ENCODE measurements around the gene SHROOM3.

SHROOM3 gene

GRCh38 chr4:76590798-76591281 lies 155.8 kb downstream of the SHROOM3 start:
- no peak for DNase-seq (ENCODE audit: low read depth)
- no peak for TF ChIP-seq CTCF (conservative IDR thresholded peaks at IDR 0.05; ENCODE audit: control insufficient read depth, insufficient read depth, low read depth, low read length)

DNA sequence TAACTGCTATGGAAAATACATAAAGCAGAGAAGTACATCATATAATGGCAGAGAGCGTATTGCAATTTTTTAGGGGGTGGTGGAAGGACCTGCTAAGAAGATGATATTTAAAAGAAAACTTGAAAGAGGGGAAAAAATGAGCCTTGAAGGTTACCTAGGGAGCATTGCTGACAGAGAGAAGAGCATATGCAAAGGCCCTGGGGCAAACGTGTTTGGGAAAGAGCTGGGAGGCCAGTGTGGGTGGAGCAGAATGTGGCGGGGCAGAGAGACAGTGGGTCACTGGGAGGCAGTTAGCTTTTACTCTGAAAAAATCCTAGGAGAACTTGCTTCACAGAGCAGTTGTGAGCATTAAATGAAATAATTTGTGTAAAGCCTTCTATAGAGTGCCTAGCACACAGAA lies 157.0 kb downstream of the SHROOM3 start:
- no peak overlapping the region for H3K4me3 ChIP-seq (ENCODE audit: control insufficient read depth, low read depth, low read length)
- TF ChIP-seq CTCF (conservative IDR thresholded peaks at IDR 0.05; ENCODE audit: control insufficient read depth, insufficient read depth, low read depth, low read length): no peak
- DNase-seq (ENCODE audit: low read depth): no peak

More at GRCh38 chr4:76590798-76591281, 155.8 kb downstream of the SHROOM3 start:
- no peak overlapping the region for H3K4me3 ChIP-seq (ENCODE audit: control insufficient read depth, low read depth, low read length)

DNA sequence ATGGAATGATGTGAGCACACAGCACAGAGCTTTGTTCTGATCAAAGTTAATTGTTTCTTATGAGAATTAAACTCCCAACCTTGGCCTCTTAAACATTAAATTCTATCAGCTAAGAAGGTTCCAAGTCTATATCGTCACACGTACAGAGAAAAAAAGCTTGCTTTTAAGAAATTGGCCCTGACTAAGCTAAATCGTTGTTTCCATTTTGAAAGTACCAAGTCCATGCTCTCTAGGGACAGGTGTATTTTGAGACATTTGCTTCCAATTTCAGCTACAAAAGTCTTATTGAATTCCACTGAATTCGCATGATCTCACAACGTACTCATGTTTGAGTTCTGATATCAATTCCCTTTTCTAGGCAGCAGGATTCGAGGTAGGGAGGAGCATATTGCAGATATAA lies 157.4 kb downstream of the SHROOM3 start:
- no peak overlapping the region for H3K4me3 ChIP-seq (ENCODE audit: control insufficient read depth, low read depth, low read length)
- no peak for DNase-seq (ENCODE audit: low read depth)
- TF ChIP-seq CTCF (conservative IDR thresholded peaks at IDR 0.05; ENCODE audit: control insufficient read depth, insufficient read depth, low read depth, low read length): no peak

DNA sequence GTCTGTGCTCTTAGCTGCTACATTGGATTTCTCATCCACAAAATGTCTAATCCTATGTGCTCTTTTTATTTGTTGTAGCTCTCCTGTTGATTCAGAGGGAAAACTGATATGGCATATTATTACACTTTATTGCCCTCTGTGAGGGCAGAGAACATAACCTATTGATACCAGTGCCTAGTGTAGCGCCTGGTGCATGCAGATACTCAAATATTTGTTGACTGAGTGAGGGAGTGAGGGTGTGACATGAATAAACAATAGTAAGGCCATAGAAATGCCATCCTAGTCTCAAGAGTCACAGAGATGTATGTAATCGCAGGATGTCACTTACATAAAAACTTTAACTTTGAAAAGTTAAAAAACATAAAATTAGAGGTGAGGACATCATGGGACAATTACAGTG lies 159.1 kb downstream of the SHROOM3 start:
- H3K4me3 ChIP-seq (ENCODE audit: control insufficient read depth, low read depth, low read length): no peak overlapping the region
- no peak for DNase-seq (ENCODE audit: low read depth)
- TF ChIP-seq CTCF (conservative IDR thresholded peaks at IDR 0.05; ENCODE audit: control insufficient read depth, insufficient read depth, low read depth, low read length): no peak

- H3K4me3 ChIP-seq (ENCODE audit: control insufficient read depth, low read depth, low read length): no peak overlapping the region
- no peak for TF ChIP-seq CTCF (conservative IDR thresholded peaks at IDR 0.05; ENCODE audit: control insufficient read depth, insufficient read depth, low read depth, low read length)
Measured at GRCh38 chr4:76595435-76595834, 160.4 kb downstream of the SHROOM3 start.

DNA sequence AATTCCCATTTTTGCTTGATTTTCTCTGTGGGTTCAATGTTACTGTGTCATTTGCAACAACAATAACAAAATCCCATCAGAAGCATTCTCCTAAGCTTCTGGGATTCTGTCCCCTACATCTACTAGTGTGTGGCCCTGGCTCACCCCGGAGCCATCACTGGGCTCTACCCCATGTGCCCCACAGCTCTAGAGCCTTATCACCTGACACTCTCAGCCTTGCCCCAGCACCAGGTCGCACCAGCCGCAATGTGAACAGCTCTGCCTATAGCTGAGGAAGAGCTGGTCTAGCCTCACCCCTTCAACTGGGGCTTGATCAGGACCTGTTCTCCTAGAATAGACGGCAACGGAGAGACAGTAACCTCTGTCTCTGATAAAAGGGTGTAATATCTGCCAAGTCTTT lies 161.7 kb downstream of the SHROOM3 start:
- TF ChIP-seq CTCF (conservative IDR thresholded peaks at IDR 0.05; ENCODE audit: control insufficient read depth, insufficient read depth, low read depth, low read length): no peak
- no peak for DNase-seq (ENCODE audit: low read depth)
- no peak overlapping the region for H3K4me3 ChIP-seq (ENCODE audit: control insufficient read depth, low read depth, low read length)

More at GRCh38 chr4:76595435-76595834, 160.4 kb downstream of the SHROOM3 start:
- no peak for DNase-seq (ENCODE audit: low read depth)

DNA sequence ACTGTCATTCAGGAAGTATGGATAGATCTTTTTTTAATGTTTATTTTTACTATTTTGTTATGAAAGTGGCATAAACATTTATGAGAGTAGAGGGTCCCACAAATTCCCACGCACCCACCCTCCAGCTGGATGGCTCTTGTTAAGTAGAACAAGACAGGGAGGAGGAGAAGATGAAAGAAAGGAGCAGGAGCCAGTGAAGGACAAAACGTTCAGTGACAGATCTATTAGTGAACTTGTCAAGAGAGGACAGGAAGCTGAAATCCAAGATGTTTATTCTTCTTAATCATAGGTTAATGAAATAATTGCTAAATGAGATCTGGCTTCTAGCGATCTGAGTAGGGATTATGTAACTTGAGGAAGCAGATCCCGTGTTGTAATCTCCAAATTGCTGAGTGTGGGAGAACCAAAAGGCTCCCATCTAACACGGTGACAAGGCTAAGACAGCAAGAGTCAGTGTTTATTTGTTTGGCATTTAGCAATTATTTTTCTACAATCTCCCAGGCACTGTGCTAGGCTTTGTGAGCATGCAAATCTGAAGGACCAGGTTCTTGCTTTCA lies 162.5 kb downstream of the SHROOM3 start:
- no peak for DNase-seq (ENCODE audit: low read depth)
- H3K4me3 ChIP-seq (ENCODE audit: control insufficient read depth, low read depth, low read length): no peak overlapping the region
- TF ChIP-seq CTCF (conservative IDR thresholded peaks at IDR 0.05; ENCODE audit: control insufficient read depth, insufficient read depth, low read depth, low read length): no peak

Measured in fibroblast of mammary gland (primary cell).